Liver (tissue), 3 donors: ENCODE results near the gene CIB2.

Experiments used
- EGR1 ChIP-seq, 2 donors: IDR thresholded peaks; 2 replicates each; pipeline ENCODE4 v1.6.1; 2016 to 2018; ENCODE audit warnings: antibody characterized with exemption in 2 of 2, low read depth in 2 of 2
- TF ChIP-seq, protein P1 (sequence below): IDR thresholded peaks from 2 replicates; pipeline ENCODE4 v1.6.1; 2016; ENCODE audit warnings: antibody characterized with exemption, mild to moderate bottlenecking
- TF ChIP-seq, protein P2 (sequence below): fragments of 150-350 bp; IDR thresholded peaks from 2 replicates; pipeline ENCODE4 v1.5.1; 2017; ENCODE audit warnings: improper control_type of control experiment, low read depth, low read length; ENCODE audit not compliant: missing input control
- donor health status: healthy.
- donor health status: healthy.

DNA sequence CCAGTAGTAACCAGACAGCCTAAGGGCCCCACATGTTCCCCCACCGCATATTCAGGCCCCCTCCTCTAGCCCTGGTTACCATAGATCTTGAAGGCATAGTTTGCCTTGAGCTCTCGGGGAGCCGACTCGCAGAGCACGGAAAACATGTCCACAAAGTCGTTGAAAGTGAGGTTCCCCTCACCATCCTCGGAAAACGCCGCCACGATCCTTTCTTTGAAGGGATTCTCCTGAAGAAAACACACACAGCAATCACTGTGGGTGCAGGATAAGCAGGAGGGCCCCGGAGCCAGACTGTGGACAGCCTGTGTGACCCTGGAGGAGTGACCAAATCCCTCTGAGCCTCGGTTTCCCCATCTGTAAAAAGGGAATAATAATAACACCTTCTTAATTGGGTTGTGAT lies 22.1 kb downstream of the CIB2 start:
- TF ChIP-seq, protein P1, sequence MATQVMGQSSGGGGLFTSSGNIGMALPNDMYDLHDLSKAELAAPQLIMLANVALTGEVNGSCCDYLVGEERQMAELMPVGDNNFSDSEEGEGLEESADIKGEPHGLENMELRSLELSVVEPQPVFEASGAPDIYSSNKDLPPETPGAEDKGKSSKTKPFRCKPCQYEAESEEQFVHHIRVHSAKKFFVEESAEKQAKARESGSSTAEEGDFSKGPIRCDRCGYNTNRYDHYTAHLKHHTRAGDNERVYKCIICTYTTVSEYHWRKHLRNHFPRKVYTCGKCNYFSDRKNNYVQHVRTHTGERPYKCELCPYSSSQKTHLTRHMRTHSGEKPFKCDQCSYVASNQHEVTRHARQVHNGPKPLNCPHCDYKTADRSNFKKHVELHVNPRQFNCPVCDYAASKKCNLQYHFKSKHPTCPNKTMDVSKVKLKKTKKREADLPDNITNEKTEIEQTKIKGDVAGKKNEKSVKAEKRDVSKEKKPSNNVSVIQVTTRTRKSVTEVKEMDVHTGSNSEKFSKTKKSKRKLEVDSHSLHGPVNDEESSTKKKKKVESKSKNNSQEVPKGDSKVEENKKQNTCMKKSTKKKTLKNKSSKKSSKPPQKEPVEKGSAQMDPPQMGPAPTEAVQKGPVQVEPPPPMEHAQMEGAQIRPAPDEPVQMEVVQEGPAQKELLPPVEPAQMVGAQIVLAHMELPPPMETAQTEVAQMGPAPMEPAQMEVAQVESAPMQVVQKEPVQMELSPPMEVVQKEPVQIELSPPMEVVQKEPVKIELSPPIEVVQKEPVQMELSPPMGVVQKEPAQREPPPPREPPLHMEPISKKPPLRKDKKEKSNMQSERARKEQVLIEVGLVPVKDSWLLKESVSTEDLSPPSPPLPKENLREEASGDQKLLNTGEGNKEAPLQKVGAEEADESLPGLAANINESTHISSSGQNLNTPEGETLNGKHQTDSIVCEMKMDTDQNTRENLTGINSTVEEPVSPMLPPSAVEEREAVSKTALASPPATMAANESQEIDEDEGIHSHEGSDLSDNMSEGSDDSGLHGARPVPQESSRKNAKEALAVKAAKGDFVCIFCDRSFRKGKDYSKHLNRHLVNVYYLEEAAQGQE: no peak
- TF ChIP-seq, protein P2, sequence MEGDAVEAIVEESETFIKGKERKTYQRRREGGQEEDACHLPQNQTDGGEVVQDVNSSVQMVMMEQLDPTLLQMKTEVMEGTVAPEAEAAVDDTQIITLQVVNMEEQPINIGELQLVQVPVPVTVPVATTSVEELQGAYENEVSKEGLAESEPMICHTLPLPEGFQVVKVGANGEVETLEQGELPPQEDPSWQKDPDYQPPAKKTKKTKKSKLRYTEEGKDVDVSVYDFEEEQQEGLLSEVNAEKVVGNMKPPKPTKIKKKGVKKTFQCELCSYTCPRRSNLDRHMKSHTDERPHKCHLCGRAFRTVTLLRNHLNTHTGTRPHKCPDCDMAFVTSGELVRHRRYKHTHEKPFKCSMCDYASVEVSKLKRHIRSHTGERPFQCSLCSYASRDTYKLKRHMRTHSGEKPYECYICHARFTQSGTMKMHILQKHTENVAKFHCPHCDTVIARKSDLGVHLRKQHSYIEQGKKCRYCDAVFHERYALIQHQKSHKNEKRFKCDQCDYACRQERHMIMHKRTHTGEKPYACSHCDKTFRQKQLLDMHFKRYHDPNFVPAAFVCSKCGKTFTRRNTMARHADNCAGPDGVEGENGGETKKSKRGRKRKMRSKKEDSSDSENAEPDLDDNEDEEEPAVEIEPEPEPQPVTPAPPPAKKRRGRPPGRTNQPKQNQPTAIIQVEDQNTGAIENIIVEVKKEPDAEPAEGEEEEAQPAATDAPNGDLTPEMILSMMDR: no peak
- TF ChIP-seq EGR1 (IDR thresholded peaks at IDR 0.05; ENCODE audit: low read depth in 2 of 2): no peak
